Ovary (tissue), 3 donors: Measurements from ENCODE around the gene PLCB1.

Experiments
- EP300 ChIP-seq: sonication (generic); formaldehyde crosslinking; IDR thresholded peaks from one replicate; pipeline ENCODE4 v1.6.1; 2017; ENCODE audit warnings: antibody characterized with exemption
- POLR2A ChIP-seq: fragments of 450-650 bp; IDR thresholded peaks from one replicate; pipeline ENCODE4 v1.6.1; 2017; ENCODE audit warnings: antibody characterized with exemption, mild to moderate bottlenecking, moderate library complexity
- TF ChIP-seq, protein P1 (sequence below), 3 donors: fragments of 450-650 bp in 2 of 3; fragments of 200-600 bp in 1 of 3; IDR thresholded peaks; one replicate each; pipeline versions ENCODE4 v1.5.1 to v1.8.0; 2016 to 2022; ENCODE audit warnings: antibody characterized with exemption in 3 of 3, mild to moderate bottlenecking in 1 of 3
- donor health status: DM: no; HTN: no; CAD: no.

DNA sequence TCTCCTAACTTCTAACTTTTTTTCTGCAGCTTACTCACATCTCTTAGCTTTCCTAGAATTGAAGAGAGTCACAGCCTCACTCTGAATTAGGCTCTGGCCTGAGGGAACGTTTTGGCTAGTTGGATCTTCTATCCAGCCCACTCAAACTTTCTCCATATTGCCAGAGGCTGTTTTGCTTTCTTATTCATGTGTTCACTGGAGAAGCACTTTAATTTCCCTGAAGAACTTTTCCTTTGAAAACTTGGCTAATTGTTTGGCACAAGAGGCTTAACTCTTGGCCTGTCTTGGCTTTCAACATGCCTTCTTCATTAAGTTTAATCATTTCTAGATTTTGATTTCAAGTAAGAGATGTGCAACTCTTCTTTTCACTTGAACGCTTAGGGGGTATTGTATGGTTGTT is 798.7 kb downstream of the PLCB1 start:
- no peak for TF ChIP-seq EP300
- TF ChIP-seq, protein P1, sequence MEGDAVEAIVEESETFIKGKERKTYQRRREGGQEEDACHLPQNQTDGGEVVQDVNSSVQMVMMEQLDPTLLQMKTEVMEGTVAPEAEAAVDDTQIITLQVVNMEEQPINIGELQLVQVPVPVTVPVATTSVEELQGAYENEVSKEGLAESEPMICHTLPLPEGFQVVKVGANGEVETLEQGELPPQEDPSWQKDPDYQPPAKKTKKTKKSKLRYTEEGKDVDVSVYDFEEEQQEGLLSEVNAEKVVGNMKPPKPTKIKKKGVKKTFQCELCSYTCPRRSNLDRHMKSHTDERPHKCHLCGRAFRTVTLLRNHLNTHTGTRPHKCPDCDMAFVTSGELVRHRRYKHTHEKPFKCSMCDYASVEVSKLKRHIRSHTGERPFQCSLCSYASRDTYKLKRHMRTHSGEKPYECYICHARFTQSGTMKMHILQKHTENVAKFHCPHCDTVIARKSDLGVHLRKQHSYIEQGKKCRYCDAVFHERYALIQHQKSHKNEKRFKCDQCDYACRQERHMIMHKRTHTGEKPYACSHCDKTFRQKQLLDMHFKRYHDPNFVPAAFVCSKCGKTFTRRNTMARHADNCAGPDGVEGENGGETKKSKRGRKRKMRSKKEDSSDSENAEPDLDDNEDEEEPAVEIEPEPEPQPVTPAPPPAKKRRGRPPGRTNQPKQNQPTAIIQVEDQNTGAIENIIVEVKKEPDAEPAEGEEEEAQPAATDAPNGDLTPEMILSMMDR (IDR thresholded peaks at IDR 0.05): no peak
- no peak for TF ChIP-seq POLR2A
